GM21515 (cell line): ENCODE results near the gene PALB2.
A peak's percentile ranks its signal among the peaks of the same experiment; 100 is the strongest.

Source experiments
- ATAC-seq: cut with Tn5 transposase; IDR thresholded peaks from one replicate; pipeline ENCODE4 v1.9.1; 2021; ENCODE audit not compliant: unreplicated experiment

Gene PALB2

DNA sequence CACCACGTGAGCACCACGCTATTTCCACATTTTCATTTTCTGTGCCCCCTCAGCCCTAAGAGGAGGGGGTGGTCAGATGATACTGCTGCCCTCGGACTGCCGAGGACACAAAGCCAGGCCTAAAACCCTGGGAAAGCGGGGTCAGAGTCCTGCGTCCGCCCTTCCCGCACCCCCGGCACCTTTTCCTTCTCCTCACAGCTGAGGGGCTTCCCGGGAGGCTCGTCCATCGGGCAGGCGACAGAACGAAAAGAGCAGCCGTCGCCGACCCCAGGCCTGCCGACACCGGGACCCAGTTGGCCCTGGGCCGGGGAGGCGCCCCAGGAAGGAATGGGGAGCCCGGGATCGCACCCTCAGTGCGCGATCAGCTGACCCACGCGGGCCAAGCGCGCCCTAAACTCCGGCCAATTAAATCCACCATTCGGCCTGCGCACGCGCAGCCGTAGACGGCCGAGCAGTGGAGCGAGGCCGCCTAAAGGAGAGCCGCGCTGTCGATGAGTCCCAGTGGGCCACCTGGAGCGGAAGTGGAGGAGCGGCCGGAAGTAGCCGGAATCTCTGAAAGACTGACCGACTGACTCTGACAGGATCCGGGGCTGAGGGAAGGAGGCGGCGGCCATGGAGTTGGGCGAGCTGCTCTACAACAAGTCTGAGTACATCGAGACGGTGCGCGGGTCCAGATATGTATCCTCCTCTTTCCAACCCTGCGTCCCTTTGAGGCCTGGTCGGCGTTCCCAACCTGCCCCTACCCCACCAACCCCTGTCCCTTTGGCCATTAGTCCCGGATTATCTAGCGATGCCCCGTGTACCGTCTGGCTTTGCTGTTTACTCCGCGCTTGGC lies at the start of gene PALB2, which contains the start of gene DCTN5:
Gene PALB2, minus strand, starts transcription at position 380 of the 835 bp plus-strand sequence. Its CDS starts 153 bp downstream, at position 227.
Gene DCTN5, plus strand, starts transcription at position 536 of the 835 bp plus-strand sequence. Its CDS starts 77 bp downstream, at position 613.
- peak; percentile 94 for ATAC-seq

DNA sequence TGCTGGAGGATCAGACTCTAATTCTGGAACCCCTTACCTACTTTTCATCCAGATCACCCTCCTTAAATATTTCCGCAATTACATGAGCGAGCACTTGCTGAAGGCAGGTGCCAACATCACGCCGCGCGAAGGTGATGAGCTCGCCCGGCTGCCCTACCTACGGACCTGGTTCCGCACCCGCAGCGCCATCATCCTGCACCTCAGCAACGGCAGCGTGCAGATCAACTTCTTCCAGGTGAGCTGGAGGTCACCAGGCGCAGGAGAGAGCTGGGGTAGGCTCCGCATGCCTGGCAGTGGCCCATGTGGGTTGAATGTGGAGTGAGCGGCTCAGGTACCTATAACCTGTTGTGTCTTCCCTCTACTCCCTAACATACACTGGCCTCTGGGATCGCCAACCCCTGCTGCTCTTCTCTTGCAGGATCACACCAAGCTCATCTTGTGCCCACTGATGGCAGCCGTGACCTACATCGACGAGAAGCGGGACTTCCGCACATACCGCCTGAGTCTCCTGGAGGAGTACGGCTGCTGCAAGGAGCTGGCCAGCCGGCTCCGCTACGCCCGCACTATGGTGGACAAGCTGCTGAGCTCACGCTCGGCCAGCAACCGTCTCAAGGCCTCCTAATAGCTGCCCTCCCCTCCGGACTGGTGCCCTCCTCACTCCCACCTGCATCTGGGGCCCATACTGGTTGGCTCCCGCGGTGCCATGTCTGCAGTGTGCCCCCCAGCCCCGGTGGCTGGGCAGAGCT lies 48.5 kb upstream of the PALB2 start:
- no peak for ATAC-seq

DNA sequence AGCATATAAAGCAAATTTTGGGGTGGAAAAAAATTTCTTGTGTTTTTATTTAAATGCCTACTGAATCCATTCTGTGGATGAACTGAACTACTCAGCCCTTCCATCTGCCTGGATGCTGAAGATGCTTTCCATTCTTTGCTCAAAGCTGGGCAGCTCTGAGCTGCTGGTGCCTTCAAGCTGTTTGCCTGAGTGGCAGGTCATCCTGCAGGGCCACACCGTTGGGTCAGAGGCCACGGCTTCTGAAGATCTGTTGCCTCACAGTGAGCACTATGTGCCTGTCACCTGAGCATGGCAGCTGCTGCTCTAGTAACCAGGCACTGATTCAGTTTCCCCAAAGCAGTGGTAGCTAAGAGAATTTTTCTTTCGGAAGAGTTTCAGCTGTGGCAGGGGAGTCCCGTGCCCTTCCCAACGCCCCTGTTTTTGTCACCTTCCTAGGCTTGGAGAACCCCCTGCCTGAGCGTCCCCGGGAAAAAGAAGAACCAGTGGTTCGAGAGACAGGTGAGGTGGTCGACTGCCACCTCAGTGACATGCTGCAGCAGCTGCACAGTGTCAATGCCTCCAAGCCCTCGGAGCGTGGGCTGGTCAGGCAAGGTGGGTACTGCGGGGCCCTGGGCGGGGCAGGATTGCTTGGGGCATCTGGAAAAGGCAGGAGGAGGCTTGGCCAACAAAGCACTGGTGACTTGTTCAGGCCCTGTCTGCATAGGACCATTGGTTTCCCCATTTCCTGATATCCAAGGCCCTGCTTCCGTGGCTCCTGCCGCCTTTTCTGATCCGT lies 46.1 kb upstream of the PALB2 start:
- ATAC-seq = no peak

DNA sequence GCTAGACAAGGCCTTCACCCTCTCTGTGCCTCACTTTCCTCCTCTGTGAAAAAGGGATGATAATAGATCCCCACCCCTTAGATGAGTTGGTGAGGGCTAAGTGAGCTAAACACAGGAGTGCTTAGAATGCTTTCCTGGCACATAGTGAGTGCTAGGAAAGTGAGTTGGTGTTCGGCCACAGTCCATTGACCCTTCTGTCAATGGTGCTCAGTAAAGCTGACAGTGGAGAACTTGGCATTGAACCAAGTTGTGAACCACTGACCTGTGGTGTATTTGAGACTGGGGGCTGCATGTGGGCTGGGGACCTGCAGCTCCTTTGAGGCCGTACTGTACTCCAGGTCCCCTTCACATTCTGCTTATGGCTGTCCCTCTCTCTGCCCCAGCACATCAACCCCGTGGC lies 42.4 kb upstream of the PALB2 start:
- ATAC-seq = no peak

DNA sequence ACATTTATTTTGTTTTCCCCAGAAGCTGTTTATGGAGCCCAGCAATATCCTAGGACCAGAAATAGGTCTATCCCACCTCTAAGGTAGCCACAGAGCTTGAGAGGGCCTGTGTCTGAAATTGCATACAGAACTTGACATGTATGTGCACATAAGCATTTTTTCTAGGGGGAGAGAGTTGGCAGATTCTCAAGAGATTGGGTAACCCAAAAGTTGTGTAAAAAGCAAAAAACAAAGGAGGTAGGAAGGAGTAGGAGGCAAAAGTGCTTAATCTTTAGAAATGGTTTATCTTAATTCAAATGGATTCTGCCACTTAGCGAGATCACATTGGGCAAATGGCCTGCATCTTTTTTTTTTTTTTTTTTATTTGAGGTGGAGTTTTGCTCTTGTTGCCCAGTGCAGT lies 41.1 kb upstream of the PALB2 start:
- ATAC-seq = no peak

DNA sequence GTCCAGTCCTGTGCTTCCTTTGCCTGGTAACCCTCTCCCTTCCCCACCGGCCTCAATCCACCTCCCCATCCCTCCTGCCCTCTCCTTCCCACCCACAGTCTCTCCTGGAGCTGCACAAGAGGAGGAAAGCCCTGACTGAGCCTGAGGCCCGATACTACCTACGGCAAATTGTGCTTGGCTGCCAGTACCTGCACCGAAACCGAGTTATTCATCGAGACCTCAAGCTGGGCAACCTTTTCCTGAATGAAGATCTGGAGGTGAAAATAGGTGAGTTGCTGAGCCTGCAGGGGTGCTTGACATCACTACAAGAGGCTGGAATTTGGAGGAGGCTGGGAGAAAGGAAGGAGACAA lies 38.9 kb upstream of the PALB2 start:
- ATAC-seq = no peak

DNA sequence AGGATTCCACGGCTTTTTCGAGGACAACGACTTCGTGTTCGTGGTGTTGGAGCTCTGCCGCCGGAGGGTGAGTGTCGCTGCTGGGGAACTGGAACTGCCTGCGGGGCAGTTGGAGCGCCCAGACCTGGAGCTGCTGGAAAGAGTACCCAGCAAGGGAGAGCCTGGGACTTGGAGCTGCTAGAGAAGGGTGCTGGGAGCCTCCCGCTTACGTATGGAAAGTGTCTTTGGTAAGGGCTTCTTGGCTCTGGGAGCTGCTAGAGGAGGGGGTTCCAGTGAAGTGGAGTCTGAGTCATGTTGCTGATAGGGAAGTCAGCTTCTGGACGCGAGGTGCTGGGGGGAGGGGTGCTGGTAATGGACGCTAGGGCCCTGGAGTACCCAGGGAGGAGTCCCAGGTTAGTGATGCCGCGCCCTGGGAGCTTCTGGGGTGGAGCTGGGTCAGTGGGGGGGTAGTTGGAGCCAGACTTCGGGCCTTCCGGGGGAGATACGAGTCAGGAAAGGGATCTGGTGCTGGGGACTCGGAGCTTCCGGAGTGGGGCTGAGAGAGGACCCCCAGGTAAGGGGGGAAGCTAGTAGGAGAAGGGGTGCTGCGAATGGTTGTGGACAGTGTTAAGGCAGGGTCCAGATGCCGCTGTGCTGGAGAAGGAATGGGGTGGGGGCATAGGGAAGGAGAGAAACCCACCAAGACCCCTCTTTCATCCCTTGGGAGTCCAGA lies 38.3 kb upstream of the PALB2 start:
- ATAC-seq = no peak

DNA sequence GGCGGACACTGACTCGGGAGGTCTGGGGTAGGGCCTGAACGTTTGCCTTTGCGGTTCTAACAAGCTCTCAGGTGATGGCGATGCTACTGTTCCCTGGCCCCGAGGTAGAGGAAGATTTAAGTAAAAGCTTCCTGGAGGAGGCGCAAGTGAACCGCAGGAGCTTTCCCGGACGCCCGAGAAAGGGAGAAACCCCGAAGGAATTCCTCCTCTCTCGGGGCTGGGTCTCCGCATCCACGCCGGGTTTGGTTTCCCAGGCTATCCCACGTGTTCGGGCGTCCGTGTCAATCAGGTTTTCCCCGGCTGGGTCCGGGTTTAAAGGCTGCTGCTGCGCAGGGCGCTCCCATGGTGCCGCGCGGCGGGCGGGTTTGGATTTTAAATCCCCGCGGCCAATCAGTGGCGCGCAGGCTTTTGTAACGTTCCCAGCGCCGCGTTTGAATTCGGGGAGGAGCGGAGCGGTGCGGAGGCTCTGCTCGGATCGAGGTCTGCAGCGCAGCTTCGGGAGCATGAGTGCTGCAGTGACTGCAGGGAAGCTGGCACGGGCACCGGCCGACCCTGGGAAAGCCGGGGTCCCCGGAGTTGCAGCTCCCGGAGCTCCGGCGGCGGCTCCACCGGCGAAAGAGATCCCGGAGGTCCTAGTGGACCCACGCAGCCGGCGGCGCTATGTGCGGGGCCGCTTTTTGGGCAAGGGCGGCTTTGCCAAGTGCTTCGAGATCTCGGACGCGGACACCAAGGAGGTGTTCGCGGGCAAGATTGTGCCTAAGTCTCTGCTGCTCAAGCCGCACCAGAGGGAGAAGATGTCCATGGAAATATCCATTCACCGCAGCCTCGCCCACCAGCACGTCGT lies 37.5 kb upstream of the PALB2 start, which contains the start of gene PLK1:
Gene PLK1, plus strand, starts transcription at position 460 of the 844 bp plus-strand sequence. Its CDS starts 44 bp downstream, at position 504.
- peak; percentile 80 for ATAC-seq

DNA sequence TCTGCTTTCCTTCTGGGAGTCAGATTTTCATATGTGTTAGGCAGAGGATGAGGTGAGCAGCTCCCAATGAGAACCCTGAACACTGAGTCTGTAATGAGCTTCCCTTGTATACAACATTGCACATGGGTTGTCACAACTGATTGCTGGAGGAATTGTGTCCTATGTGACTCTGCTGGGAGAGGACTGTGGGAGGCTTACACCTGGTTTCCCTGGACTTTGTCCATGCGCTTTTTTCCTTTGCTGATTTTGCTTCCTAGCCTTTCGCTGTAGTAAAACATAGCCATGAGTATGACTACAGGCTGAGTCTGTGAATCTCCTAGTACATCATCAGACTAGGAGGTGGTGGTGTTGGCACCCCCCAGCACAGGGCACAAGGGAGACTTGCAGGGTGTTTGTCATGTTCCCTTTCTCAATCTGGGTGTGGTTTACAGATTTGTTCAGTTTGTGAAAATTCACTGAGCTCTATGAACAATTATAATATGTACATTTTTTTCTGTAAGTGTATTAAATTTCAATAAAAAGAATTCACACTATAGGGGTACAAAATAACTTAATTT lies 35.9 kb upstream of the PALB2 start:
- ATAC-seq = no peak

DNA sequence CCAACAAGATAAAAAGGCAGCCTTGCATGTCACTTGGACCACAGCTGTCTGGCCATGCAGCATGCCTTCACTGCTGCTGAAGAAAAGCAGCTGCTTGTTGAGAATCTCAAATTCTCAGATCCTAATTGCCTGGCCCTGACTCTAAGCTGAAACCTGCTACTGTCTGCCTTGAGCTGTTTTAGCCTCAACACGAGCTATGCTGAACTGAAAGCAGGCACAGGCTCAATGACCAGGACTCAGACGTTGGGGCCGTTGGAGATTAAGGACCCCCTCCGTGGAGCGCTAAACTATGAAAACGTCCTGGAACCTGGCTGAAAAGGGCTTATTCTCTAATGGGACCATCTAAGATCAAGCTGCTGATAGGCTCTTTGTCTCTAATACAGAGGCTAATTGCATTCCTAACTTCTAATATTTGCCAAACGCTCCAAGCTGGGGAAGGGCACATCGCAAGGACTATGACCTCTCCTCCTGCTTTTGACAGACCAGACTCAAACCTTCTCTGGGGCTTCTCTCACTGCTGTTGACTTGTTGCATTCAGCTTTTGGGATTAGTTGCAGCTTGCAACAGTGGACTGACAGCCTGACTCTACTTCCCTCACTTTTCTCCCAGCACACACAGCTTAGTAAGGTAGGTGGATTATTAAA lies 33.0 kb upstream of the PALB2 start:
- no peak for ATAC-seq

DNA sequence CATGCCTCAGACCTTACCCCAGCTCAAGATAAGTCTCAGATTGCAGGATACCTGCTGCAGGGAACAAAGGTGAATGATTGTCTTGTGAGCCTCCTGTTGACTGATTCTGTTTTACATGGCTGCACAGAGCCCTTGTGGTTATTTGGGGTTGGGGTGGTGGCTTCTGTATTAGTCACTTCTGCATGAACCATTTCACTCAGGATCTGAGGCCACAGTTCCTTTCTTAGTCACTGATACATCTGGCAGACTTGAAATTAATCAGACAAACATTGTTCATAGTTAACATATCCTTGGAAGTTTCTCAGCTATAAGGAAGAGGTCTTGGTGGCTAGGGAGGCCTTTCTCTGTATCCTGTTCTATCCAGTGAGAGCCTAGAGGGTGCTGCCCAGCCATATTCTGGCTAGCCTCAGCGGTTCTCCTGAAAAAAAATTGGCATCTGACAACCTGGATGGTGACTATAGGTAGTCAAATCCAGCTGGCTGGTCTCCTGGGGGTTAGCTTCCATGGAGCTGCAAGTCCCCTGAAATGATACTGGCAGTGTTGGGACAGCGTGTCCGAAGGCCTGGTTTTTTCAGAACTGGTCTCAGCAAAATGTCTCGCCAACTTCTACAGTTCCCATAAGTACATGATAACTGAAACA lies 29.1 kb upstream of the PALB2 start:
- ATAC-seq = peak; percentile 85

DNA sequence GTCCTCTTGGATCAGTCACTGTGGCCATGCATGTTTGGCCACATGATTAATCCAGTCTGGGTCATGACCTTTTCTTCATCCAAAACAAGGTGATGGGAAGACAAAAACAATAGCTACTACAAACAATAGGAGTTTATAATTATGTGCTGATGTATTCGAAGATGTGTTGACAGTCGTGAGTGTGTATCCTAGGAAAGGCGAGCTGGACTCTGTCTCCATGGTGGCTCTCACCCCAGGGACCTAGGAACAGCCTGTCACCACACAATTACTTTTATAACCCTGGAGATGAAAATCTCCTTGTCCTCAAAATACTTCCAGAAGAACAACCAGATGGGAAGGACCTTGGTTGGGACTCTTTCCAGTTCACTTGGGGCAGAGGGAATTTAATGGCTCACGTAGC lies 27.8 kb upstream of the PALB2 start:
- ATAC-seq = no peak

DNA sequence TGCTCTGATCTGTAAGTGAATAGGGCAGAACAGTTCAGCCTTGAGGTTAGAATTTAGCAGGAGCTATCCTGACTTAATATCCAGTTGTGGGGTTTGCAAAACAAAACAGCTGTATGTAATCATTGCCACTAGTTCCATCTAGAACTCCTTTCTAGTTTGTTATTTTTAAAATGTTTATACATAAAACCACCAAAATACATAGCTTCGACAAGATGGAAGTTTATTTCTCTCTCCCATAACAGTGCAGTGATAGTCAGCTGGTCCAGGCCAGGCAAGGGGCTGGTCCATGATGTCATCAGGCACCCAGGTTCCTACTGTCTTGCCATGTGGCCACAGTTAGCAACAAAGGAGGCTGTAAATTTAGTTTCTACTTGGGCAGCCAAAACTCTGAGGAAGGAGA lies 27.1 kb upstream of the PALB2 start:
- ATAC-seq = no peak

DNA sequence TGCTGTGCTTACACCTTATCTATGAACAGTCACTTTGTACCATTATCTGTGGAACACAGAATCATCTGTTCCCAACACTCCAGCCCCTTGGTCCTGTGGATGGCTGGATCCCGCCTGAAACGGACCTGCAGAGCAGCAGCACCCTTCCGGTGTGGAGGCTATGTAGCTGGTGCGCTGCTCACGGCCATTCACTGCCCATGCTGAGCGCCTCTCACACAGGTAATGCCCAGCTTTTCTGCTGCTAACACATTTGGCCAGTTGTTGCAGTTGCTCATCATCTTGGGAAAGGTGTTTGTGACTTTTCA lies 26.2 kb upstream of the PALB2 start:
- ATAC-seq = no peak

DNA sequence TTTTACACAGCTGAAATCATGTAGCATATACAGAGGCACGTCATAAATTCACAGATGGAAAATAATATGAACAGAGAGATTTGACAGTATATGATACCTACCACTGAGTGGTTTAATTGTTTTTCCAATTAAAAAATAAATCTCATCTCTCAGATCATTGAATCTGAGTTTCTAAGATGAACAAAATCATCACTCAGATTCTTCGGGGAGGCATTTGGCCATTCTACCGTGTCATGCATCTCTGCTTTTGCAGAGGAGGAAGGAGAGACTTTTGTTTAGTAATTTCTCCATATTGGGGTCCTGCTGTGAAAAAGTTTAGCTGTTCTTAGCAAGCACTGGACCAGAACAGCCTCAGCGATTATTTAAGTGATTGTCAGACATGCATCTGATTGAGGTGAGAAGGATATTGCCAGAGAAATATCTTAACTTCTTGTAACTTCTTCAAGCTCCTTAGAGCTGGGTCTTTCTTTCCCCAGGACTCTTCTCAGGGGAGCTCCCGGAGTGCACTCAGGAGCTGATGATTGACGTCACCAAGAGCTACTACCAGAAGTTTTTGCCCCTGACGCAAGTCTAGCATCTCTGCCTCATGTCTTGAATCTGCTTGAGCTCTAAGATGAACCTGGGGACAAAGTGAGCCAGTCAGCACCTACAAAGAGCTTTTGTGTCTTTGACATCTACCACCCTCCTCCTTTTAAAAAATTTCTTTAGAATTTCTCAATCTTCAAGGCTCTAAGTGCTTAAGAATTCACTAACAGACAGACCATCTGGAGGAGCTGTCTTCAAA lies 25.7 kb upstream of the PALB2 start:
- no peak for ATAC-seq

DNA sequence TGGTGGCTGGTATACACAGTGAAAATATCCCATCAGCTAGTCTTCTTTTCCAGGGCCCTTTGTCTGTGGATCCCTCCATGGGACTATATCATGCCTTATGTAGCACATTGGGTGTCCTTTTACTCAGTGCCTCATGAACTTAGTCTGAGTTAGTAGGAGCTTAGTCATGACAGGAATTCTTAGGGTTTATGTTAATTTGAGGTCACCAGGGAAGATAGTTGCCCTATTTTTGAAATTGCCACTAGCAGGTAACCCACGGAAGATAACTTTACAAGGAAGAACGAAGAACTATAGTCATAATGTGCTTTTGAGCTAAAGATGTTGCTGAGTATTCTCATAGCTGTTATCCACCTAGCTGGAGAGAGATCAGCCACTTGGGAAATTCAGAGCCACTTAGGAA lies 22.8 kb upstream of the PALB2 start:
- ATAC-seq = no peak

DNA sequence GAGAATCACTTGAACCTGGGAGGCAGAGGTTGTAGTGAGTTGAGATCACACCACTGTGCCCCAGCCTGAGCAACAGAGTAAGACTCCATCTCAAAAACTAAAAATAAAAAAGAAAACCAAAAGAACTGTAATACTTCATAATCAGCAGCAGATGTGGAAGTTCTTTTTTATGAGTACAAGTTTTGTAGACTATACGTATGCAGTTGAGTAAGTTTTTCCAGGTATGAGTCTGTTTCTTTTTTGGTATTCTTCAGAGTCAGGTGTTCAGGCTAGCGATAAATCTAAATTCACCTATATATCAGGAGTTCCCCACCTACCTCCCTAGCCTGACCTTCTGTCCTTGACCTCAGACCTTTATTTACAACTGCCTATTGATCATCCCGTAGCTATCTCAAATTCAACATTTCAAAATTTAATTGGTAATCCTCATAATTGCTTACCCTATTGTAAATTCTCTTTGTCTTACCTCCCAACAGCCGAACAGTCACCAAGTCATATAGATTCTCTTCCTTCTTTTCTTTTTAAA lies 10.9 kb upstream of the PALB2 start:
- no peak for ATAC-seq
